H9 (cell line): ENCODE results near the gene DDI1. TPM values are rescaled to one million over a fixed set of nuclear protein-coding genes. Genes with fewer than 3 reads are reported as not detected.
"Not testable (repeated sequence)": the region's sequence is repeated elsewhere in the genome, so short reads cannot be mapped to it uniquely, and the experiment has no call there.

Experiments
- DNase-seq: peaks from one replicate; pipeline ENCODE4 v3.0.0-alpha.2; 2017
- H2AFZ ChIP-seq: one replicate; pipeline ENCODE4 v1.6.1; 2013; ENCODE audit warnings: mild to moderate bottlenecking, low read length, control low read depth, moderate library complexity
- H2AK5ac ChIP-seq: 2 replicates; pipeline ENCODE4 v1.6.1; 2013; ENCODE audit warnings: low read length, control low read depth, mixed read lengths; ENCODE audit not compliant: insufficient read length
- H2BK120ac ChIP-seq: one replicate; pipeline ENCODE4 v1.6.1; 2013; ENCODE audit warnings: low read depth, mild to moderate bottlenecking, low read length, control low read depth, inconsistent platforms; ENCODE audit not compliant: poor library complexity, severe bottlenecking
- H2BK12ac ChIP-seq: 2 replicates; pipeline ENCODE4 v1.6.1; 2013; ENCODE audit warnings: low read length, control low read depth, mixed read lengths, low read depth; ENCODE audit not compliant: insufficient read length
- H2BK15ac ChIP-seq: 2 replicates; pipeline ENCODE4 v1.6.1; 2013; ENCODE audit warnings: low read depth, low read length, control low read depth
- H2BK20ac ChIP-seq: one replicate; pipeline ENCODE4 v1.6.1; 2013; ENCODE audit warnings: low read depth, mild to moderate bottlenecking, low read length, control low read depth, inconsistent platforms; ENCODE audit not compliant: poor library complexity, severe bottlenecking
- H2BK5ac ChIP-seq: 2 replicates; pipeline ENCODE4 v1.6.1; 2013; ENCODE audit warnings: low read length, control low read depth, mixed read lengths; ENCODE audit not compliant: insufficient read length
- H3K14ac ChIP-seq: 2 replicates; pipeline ENCODE4 v1.6.1; 2013; ENCODE audit warnings: low read length, control low read depth; ENCODE audit not compliant: insufficient read depth
- H3K18ac ChIP-seq: 2 replicates; pipeline ENCODE4 v1.6.1; 2013; ENCODE audit warnings: low read depth, mild to moderate bottlenecking, mixed read lengths, low read length, control low read depth; ENCODE audit not compliant: insufficient read length
- H3K23ac ChIP-seq: 2 replicates; pipeline ENCODE4 v1.6.1; 2013; ENCODE audit warnings: low read length, control low read depth, mixed read lengths, low read depth; ENCODE audit not compliant: insufficient read length
- H3K23me2 ChIP-seq: 2 replicates; pipeline ENCODE4 v1.6.1; 2013; ENCODE audit warnings: low read depth, mild to moderate bottlenecking, mixed read lengths, low read length, control low read depth; ENCODE audit not compliant: insufficient read length, poor library complexity, severe bottlenecking
- H3K27ac ChIP-seq: 2 replicates; pipeline ENCODE4 v1.5.1; 2013; ENCODE audit warnings: low read length, control low read depth, mixed read lengths, low read depth; ENCODE audit not compliant: insufficient read length
- H3K27me3 ChIP-seq: 2 replicates; pipeline ENCODE4 v1.6.1; 2013; ENCODE audit warnings: low read length, control low read depth, inconsistent platforms; ENCODE audit not compliant: insufficient read depth
- H3K4ac ChIP-seq: 2 replicates; pipeline ENCODE4 v1.6.1; 2013; ENCODE audit warnings: low read depth, mild to moderate bottlenecking, control low read depth, inconsistent platforms, low read length, moderate library complexity
- H3K4me1 ChIP-seq: 2 replicates; pipeline ENCODE4 v1.6.1; 2013; ENCODE audit warnings: low read length, control low read depth, inconsistent platforms; ENCODE audit not compliant: insufficient read depth
- H3K4me2 ChIP-seq: 2 replicates; pipeline ENCODE4 v1.6.1; 2013; ENCODE audit warnings: low read length, control low read depth, mixed read lengths; ENCODE audit not compliant: insufficient read length, insufficient read depth
- H3K56ac ChIP-seq: 2 replicates; pipeline ENCODE4 v1.6.1; 2013; ENCODE audit warnings: low read depth, mild to moderate bottlenecking, mixed read lengths, low read length, control low read depth; ENCODE audit not compliant: insufficient read length
- H3K79me1 ChIP-seq: 2 replicates; pipeline ENCODE4 v1.6.1; 2013; ENCODE audit warnings: low read depth, mild to moderate bottlenecking, moderate library complexity, low read length, control low read depth, inconsistent platforms; ENCODE audit not compliant: insufficient read depth, poor library complexity, severe bottlenecking
- H3K79me2 ChIP-seq: 2 replicates; pipeline ENCODE4 v1.6.1; 2013; ENCODE audit warnings: low read length, control low read depth, inconsistent platforms; ENCODE audit not compliant: insufficient read depth
- H3K9ac ChIP-seq: 2 replicates; pipeline ENCODE4 v1.6.1; 2013; ENCODE audit warnings: low read length, control low read depth, mixed read lengths; ENCODE audit not compliant: insufficient read length; ENCODE audit errors: extremely low read depth
- H3K9me3 ChIP-seq: one replicate; pipeline ENCODE4 v1.6.1; 2013; ENCODE audit warnings: low read depth, low read length, inconsistent platforms; ENCODE audit not compliant: control insufficient read depth
- H3T11ph ChIP-seq: one replicate; pipeline ENCODE4 v1.6.1; 2013; ENCODE audit warnings: mild to moderate bottlenecking, low read length, control low read depth, inconsistent platforms
- H4K20me1 ChIP-seq: one replicate; pipeline ENCODE4 v1.6.1; 2013; ENCODE audit not compliant: control insufficient read depth, insufficient read length, insufficient read depth
- H4K5ac ChIP-seq: 2 replicates; pipeline ENCODE4 v1.6.1; 2013; ENCODE audit warnings: low read depth, mild to moderate bottlenecking, mixed read lengths, low read length, control low read depth; ENCODE audit not compliant: insufficient read length
- H4K8ac ChIP-seq: replicated peaks from 2 replicates; pipeline ENCODE4 v1.6.1; 2013; ENCODE audit warnings: low read length, control low read depth, mixed read lengths, low read depth; ENCODE audit not compliant: insufficient read length
- H4K91ac ChIP-seq: 2 replicates; pipeline ENCODE4 v1.6.1; 2013; ENCODE audit warnings: low read depth, mild to moderate bottlenecking, moderate library complexity, mixed read lengths, low read length, control low read depth; ENCODE audit not compliant: insufficient read length
- H3K27ac Mint-ChIP-seq, 3 experiments: 2 replicates in 2 of 3; 3 replicates in 1 of 3; pipeline ENCODE4 v1.8.0; 2020 to 2021; ENCODE audit warnings: mixed read lengths in 3 of 3, mild to moderate bottlenecking in 1 of 3, moderate library complexity in 1 of 3
- H3K27me3 Mint-ChIP-seq: 2 replicates; pipeline ENCODE4 v1.8.0; 2021; ENCODE audit warnings: low read depth, mild to moderate bottlenecking, moderate library complexity, mixed read lengths
- H3K36me3 Mint-ChIP-seq, 3 experiments: 2 replicates in 2 of 3; 3 replicates in 1 of 3; pipeline ENCODE4 v1.8.0; 2020 to 2021; ENCODE audit warnings: low read depth in 3 of 3, mixed read lengths in 3 of 3; ENCODE audit not compliant: insufficient read depth in 1 of 3
- H3K4me1 Mint-ChIP-seq, 2 experiments: 2 replicates each; pipeline ENCODE4 v1.8.0; 2020; ENCODE audit warnings: mixed read lengths in 2 of 2
- H3K4me3 Mint-ChIP-seq, 2 experiments: 2 replicates in 1 of 2; 3 replicates in 1 of 2; pipeline ENCODE4 v1.8.0; 2020 to 2021; ENCODE audit warnings: mild to moderate bottlenecking in 2 of 2, mixed read lengths in 2 of 2, moderate library complexity in 1 of 2
- H3K9me3 Mint-ChIP-seq, 2 experiments: 2 replicates in 1 of 2; 3 replicates in 1 of 2; pipeline ENCODE4 v1.8.0; 2020; ENCODE audit warnings: mild to moderate bottlenecking in 2 of 2, mixed read lengths in 2 of 2, moderate library complexity in 1 of 2
- CTCF ChIP-seq: fragments of 200-600 bp; sonication (generic); conservative IDR thresholded peaks from 3 replicates; pipeline ENCODE4 v1.8.0; 2021; ENCODE audit warnings: antibody characterized with exemption, mild to moderate bottlenecking
- WGBS: extraction: QIAGEN DNeasy Blood & Tissue Kit; methylation state at CpG from one replicate; pipeline ENCODE4 v1.1.7; 2013; ENCODE audit warnings: missing lambda C conversion rate, low lambda C conversion rate, mixed read lengths; ENCODE audit not compliant: insufficient read length; ENCODE audit errors: extremely low coverage; 5-methylcytosine and 5-hydroxymethylcytosine counted together
- total RNA-seq: library from RNA; stranded (reverse); gene quantifications from 2 replicates; pipeline ENCODE4 v1.2.1, GENCODE V29; 2021

Gene DDI1
- total RNA-seq, 1 experiment from 2014 or later, result not detected

GRCh38 chr11:104046331-104046730 is 9.9 kb downstream of the DDI1 start:
- H2BK120ac ChIP-seq, result no peak overlapping the region
- no peak overlapping the region for H4K5ac ChIP-seq
- H3K27ac Mint-ChIP-seq, result no peak overlapping the region
- H3K36me3 Mint-ChIP-seq, result no peaks in the 10 kb centered on the region
- no peaks in the 10 kb centered on the region for H3K23me2 ChIP-seq
- H2AFZ ChIP-seq, result no peak overlapping the region
- no peak overlapping the region for H3K27ac ChIP-seq
- H2AK5ac ChIP-seq, result no peak overlapping the region
- no peaks in the 10 kb centered on the region for H3K27me3 ChIP-seq
- H3K56ac ChIP-seq, result no peak overlapping the region
- no peak for TF ChIP-seq CTCF
- H3K4me2 ChIP-seq, result no peak overlapping the region
- no peaks in the 10 kb centered on the region for H3K79me2 ChIP-seq
- H3K79me1 ChIP-seq, result no peaks in the 10 kb centered on the region
- no peaks in the 10 kb centered on the region for H4K20me1 ChIP-seq
- H3K18ac ChIP-seq, result no peak overlapping the region
- DNase-seq, result no peak
- no peak overlapping the region for H2BK12ac ChIP-seq
- H3K4ac ChIP-seq, result no peak overlapping the region
- no peaks in the 10 kb centered on the region for H3K27me3 Mint-ChIP-seq
- H2BK20ac ChIP-seq, result no peak overlapping the region
- H3K9me3 Mint-ChIP-seq, result no peaks in the 10 kb centered on the region
- H2BK15ac ChIP-seq, result no peak overlapping the region
- H3K4me1 Mint-ChIP-seq, result peaks cover 0 to 5% of the 10 kb centered on the region in 2 experiments; a peak in 1 of 4 replicates
- no peak overlapping the region for H4K8ac ChIP-seq
- no peak overlapping the region for H3K9ac ChIP-seq
- H3K23ac ChIP-seq, result no peak overlapping the region
- no peaks in the 10 kb centered on the region; the same call in 1 of the 2 replicates for H3K4me1 ChIP-seq
- no peak overlapping the region for H3K14ac ChIP-seq
- no CpG with 5 or more reads among the region's 2 CpGs for WGBS
- no peak overlapping the region for H3K4me3 Mint-ChIP-seq
- no peaks in the 10 kb centered on the region for H3K9me3 ChIP-seq
- no peak overlapping the region for H3T11ph ChIP-seq
- H2BK5ac ChIP-seq, result no peak overlapping the region
- H4K91ac ChIP-seq, result no peak overlapping the region

DNA sequence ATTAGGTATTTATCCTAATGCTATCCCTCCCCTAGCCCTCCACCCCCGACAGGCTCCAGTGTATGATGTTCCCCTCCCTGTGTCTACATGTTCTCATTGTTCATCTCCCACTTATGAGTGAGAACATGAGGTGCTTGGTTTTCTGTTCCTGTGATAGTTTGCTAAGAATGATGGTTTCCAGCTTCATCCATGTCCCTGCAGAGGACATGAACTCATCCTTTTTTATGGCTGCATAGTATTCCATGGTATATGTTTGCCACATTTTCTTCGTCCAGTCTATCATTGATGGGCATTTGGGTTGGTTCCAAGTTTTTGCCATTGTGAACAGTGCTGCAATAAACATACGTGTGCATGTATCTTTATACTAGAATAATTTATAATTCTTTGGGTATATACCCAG is 10.4 kb downstream of the DDI1 start:
- not testable (repeated sequence) for H3K27me3 Mint-ChIP-seq, H3K56ac ChIP-seq, H3K4me1 Mint-ChIP-seq, H3K14ac ChIP-seq, H3K9me3 Mint-ChIP-seq, H3K9ac ChIP-seq, H3K27ac Mint-ChIP-seq, H2BK20ac ChIP-seq, H2BK15ac ChIP-seq, H3K4ac ChIP-seq, DNase-seq, H3K18ac ChIP-seq, H3K9me3 ChIP-seq, H3K27me3 ChIP-seq, H2AK5ac ChIP-seq, H3K23ac ChIP-seq, H4K20me1 ChIP-seq, H3K27ac ChIP-seq, H3T11ph ChIP-seq, H4K8ac ChIP-seq, H3K79me1 ChIP-seq, H4K5ac ChIP-seq, H4K91ac ChIP-seq, H3K4me3 Mint-ChIP-seq, H3K36me3 Mint-ChIP-seq, H2BK5ac ChIP-seq, H2BK120ac ChIP-seq, H3K23me2 ChIP-seq, H3K4me2 ChIP-seq, H2BK12ac ChIP-seq, H3K4me1 ChIP-seq, H3K79me2 ChIP-seq, H2AFZ ChIP-seq
- WGBS, result no CpG with 5 or more reads among the region's 3 CpGs
